ACC112 (cell line): ENCODE measurements around the gene SHMT2.

Experiments
- H2AFZ ChIP-seq: fragments of 200-600 bp; sonication (generic); one replicate; pipeline ENCODE4 v1.6.0; 2017; ENCODE audit warnings: antibody characterized with exemption, low read length; ENCODE audit not compliant: unreplicated experiment
- H3K27ac ChIP-seq: fragments of 200-600 bp; sonication (generic); 2 replicates; pipeline ENCODE4 v1.5.1; 2014; ENCODE audit warnings: low read depth, mild to moderate bottlenecking, antibody characterized with exemption, low read length, moderate library complexity
- H3K27me3 ChIP-seq: fragments of 200-600 bp; sonication (generic); 2 replicates; pipeline ENCODE4 v1.6.1; 2014; ENCODE audit warnings: mild to moderate bottlenecking, antibody characterized with exemption, low read length, moderate library complexity, mixed read lengths; ENCODE audit not compliant: insufficient read depth
- H3K36me3 ChIP-seq: fragments of 200-600 bp; sonication (generic); 2 replicates; pipeline ENCODE4 v1.6.1; 2016; ENCODE audit warnings: mild to moderate bottlenecking, antibody characterized with exemption, low read length, moderate library complexity, mixed read lengths; ENCODE audit not compliant: insufficient read depth
- H3K4me1 ChIP-seq: fragments of 200-600 bp; sonication (generic); one replicate; pipeline ENCODE4 v1.6.1; 2016; ENCODE audit warnings: low read length, mixed read lengths; ENCODE audit not compliant: insufficient read depth, unreplicated experiment, control insufficient read depth
- H3K4me3 ChIP-seq: fragments of 200-600 bp; sonication (generic); 2 replicates; pipeline ENCODE4 v1.5.1; 2014; ENCODE audit warnings: mild to moderate bottlenecking, low read depth, low read length
- H3K79me2 ChIP-seq: fragments of 200-600 bp; sonication (generic); one replicate; pipeline ENCODE4 v1.6.0; 2016; ENCODE audit warnings: low read length; ENCODE audit not compliant: control insufficient read depth, unreplicated experiment, insufficient read depth

The SHMT2 gene

DNA sequence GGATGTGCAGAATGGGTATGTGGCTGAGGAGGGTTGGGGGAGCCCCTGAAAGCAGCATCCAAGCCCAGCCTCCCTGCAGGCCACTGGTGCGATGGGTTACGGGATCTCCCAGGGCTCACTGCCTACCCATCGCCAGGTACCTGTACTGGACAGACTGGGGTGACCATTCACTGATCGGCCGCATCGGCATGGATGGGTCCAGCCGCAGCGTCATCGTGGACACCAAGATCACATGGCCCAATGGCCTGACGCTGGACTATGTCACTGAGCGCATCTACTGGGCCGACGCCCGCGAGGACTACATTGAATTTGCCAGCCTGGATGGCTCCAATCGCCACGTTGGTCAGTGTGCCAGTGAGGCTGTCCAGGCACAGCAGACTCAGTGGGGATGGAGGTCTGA is 31.2 kb upstream of the SHMT2 start:
- no peak overlapping the region for H3K27ac ChIP-seq
- H3K4me3 ChIP-seq: no peak overlapping the region
- no peak overlapping the region for H2AFZ ChIP-seq
- peaks cover 4% of the 10 kb centered on the region for H3K79me2 ChIP-seq
- no peaks in the 10 kb centered on the region for H3K27me3 ChIP-seq
- H3K36me3 ChIP-seq: peaks cover 50% of the 10 kb centered on the region; the same call in 1 of the 2 replicates
- no peaks in the 10 kb centered on the region for H3K4me1 ChIP-seq

DNA sequence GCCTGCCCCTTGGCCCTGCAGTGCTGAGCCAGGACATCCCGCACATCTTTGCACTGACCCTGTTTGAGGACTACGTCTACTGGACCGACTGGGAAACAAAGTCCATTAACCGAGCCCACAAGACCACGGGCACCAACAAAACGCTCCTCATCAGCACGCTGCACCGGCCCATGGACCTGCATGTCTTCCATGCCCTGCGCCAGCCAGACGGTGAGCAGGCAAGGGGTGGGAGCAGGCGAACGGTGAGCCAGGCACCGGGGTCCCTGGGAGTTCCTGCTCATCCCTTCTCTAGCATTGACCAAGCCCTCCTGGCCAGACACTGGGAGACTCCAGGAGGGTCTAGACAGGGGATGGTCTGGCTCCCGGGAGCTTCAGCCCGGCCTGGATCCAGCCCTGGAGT is 30.3 kb upstream of the SHMT2 start:
- Histone ChIP-seq H3K79me2 (peaks cover 4% of the 10 kb centered on the region), H3K27me3 (no peaks in the 10 kb centered on the region), H3K4me3 (no peak overlapping the region), H3K4me1 (no peaks in the 10 kb centered on the region), H3K27ac (no peak overlapping the region), H2AFZ (no peak overlapping the region), H3K36me3 (peaks cover 54% of the 10 kb centered on the region; the same call in 1 of the 2 replicates)

DNA sequence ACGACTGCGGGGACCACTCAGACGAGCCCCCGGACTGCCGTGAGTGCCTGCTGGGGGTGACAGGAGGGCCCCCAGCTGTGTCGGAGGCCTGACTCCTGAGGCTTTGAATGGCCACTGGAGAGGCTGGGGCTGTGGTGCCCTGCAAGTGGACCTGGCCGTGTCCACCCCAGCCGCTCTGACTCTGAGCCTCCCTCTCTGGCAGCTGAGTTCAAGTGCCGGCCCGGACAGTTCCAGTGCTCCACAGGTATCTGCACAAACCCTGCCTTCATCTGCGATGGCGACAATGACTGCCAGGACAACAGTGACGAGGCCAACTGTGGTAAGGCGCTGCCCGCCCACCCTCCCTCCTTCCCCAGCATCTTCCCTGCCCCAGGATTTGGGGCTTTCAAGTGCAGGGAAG is 29.0 kb upstream of the SHMT2 start:
- Histone ChIP-seq H3K79me2 (peaks cover 4% of the 10 kb centered on the region), H3K27me3 (no peaks in the 10 kb centered on the region), H3K36me3 (peaks cover 50% of the 10 kb centered on the region; the same call in 1 of the 2 replicates), H3K4me3 (no peak overlapping the region), H3K4me1 (no peaks in the 10 kb centered on the region), H2AFZ (no peak overlapping the region), H3K27ac (no peak overlapping the region)

DNA sequence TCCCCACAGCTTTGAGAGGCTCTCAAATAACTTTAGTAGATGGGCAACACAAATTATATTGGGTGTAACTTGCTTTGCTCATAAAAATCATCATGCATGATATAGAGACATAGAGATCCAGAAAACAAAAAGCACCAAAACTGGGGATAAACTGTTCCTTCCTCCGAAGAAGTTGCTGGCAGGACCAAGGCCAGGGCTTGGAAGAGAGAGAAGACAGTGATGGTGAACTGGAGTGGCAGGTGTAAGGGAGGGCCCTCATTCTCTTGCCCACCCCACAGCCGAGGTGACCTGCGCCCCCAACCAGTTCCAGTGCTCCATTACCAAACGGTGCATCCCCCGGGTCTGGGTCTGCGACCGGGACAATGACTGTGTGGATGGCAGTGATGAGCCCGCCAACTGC is 28.3 kb upstream of the SHMT2 start:
- no peaks in the 10 kb centered on the region for H3K27me3 ChIP-seq
- no peak overlapping the region for H2AFZ ChIP-seq
- H3K4me1 ChIP-seq: no peaks in the 10 kb centered on the region
- peaks cover 46% of the 10 kb centered on the region; the same call in 1 of the 2 replicates for H3K36me3 ChIP-seq
- H3K27ac ChIP-seq: no peak overlapping the region
- H3K79me2 ChIP-seq: peaks cover 4% of the 10 kb centered on the region
- H3K4me3 ChIP-seq: no peak overlapping the region

DNA sequence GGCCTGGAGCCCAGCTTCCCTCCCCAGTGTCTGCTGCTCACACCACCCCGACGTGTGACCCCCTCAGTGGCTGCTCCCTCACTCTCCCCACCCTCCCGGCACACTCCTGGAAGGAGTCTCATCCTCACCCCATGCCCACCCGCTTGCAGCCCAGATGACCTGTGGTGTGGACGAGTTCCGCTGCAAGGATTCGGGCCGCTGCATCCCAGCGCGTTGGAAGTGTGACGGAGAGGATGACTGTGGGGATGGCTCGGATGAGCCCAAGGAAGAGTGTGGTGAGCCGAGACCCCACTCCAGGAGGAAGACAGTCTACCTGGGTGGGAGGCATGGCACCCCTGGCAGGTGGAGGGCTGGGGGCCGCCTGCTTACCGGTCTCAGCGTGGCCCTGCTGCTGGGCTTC is 27.9 kb upstream of the SHMT2 start:
- H3K4me1 ChIP-seq: no peaks in the 10 kb centered on the region
- no peak overlapping the region for H3K27ac ChIP-seq
- H3K36me3 ChIP-seq: peaks cover 43% of the 10 kb centered on the region; the same call in 1 of the 2 replicates
- no peak overlapping the region for H3K4me3 ChIP-seq
- H3K27me3 ChIP-seq: no peaks in the 10 kb centered on the region
- H2AFZ ChIP-seq: no peak overlapping the region
- H3K79me2 ChIP-seq: peaks cover under 1% of the 10 kb centered on the region

DNA sequence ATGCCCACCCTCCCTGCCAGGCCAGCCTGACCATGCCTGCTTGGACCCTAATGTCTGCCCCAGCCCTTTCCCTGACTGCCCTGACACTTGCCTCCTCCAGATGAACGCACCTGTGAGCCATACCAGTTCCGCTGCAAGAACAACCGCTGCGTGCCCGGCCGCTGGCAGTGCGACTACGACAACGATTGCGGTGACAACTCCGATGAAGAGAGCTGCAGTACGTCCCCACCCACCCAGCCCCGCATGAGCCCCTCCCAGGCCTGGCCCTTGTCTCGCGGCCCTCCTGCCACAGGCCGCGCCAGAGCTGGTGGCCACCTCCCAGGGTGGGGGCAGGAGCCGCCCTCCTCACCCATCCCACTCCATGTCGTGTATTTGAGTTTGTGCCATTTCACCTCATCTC is 27.2 kb upstream of the SHMT2 start:
- Histone ChIP-seq H3K4me3 (no peak overlapping the region), H3K4me1 (no peaks in the 10 kb centered on the region), H2AFZ (no peak overlapping the region), H3K27ac (no peak overlapping the region), H3K79me2 (no peaks in the 10 kb centered on the region), H3K27me3 (no peaks in the 10 kb centered on the region), H3K36me3 (peaks cover 39% of the 10 kb centered on the region; the same call in 1 of the 2 replicates)

DNA sequence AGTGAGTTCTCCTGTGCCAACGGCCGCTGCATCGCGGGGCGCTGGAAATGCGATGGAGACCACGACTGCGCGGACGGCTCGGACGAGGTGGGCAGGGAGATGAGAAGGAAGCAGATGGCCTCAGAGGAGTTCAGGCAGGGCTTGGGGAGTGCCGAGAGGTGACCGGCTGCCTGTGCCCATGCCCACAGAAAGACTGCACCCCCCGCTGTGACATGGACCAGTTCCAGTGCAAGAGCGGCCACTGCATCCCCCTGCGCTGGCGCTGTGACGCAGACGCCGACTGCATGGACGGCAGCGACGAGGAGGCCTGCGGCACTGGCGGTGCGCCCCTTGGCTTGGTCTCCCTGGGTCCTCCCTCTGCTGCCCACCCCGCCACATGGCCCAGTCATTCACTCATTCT is 26.3 kb upstream of the SHMT2 start:
- Histone ChIP-seq H3K4me3 (no peak overlapping the region), H3K36me3 (peaks cover 32% of the 10 kb centered on the region; the same call in 1 of the 2 replicates), H3K79me2 (no peaks in the 10 kb centered on the region), H3K4me1 (no peaks in the 10 kb centered on the region), H3K27ac (no peak overlapping the region), H3K27me3 (no peaks in the 10 kb centered on the region), H2AFZ (no peak overlapping the region)

DNA sequence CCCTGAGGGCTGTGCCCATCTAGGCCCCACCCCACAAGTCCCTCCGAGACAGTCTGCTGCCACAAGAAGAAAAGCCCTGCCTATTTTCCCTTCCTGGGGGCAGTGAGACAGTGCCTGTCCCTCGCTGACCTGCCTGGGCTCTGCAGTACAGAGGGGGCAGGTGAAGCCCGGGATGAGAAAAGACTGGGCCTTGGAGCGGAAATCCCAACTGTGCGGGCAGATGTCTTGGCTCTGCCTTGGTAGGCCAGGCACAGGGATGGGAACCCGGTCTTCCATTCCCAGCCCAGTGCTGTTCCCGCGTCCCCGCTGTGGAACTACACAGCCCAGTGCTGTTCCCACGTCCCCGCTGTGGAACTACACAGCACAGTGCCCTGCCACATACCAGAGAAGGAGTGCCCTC is 25.7 kb upstream of the SHMT2 start:
- Histone ChIP-seq H3K4me1 (no peaks in the 10 kb centered on the region), H3K27ac (no peak overlapping the region), H2AFZ (no peak overlapping the region), H3K4me3 (no peak overlapping the region), H3K27me3 (no peaks in the 10 kb centered on the region), H3K79me2 (no peaks in the 10 kb centered on the region), H3K36me3 (peaks cover 31% of the 10 kb centered on the region; the same call in 1 of the 2 replicates)

DNA sequence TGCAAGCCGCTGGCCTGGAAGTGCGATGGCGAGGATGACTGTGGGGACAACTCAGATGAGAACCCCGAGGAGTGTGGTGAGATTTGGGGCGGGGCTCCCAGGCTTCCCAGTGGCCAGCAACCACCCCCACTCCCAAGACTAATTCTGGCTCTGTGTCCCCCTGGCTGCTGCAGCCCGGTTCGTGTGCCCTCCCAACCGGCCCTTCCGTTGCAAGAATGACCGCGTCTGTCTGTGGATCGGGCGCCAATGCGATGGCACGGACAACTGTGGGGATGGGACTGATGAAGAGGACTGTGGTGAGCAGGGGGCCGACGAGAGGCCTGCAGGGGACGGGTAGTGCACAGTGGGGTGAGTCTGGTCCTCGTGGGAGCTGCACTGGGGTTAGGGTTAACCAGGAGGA is 25.1 kb upstream of the SHMT2 start:
- no peaks in the 10 kb centered on the region for H3K79me2 ChIP-seq
- H3K27ac ChIP-seq: no peak overlapping the region
- peaks cover 25% of the 10 kb centered on the region; the same call in 1 of the 2 replicates for H3K36me3 ChIP-seq
- H3K27me3 ChIP-seq: no peaks in the 10 kb centered on the region
- H2AFZ ChIP-seq: no peak overlapping the region
- no peaks in the 10 kb centered on the region for H3K4me1 ChIP-seq
- H3K4me3 ChIP-seq: no peak overlapping the region

DNA sequence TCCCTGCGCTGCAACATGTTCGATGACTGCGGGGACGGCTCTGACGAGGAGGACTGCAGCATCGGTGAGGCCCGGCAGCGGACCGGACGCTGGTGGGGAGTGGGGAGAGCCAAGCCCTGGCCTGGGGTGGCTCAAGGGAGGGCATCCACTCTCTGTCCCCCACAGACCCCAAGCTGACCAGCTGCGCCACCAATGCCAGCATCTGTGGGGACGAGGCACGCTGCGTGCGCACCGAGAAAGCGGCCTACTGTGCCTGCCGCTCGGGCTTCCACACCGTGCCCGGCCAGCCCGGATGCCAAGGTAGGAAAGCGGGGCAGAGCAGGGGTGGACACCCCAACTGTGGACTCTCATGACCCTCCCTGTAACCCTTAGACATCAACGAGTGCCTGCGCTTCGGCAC is 24.3 kb upstream of the SHMT2 start:
- Histone ChIP-seq H3K4me1 (no peaks in the 10 kb centered on the region), H2AFZ (no peak overlapping the region), H3K79me2 (no peaks in the 10 kb centered on the region), H3K27me3 (no peaks in the 10 kb centered on the region), H3K36me3 (peaks cover 19% of the 10 kb centered on the region; the same call in 1 of the 2 replicates), H3K4me3 (no peak overlapping the region), H3K27ac (no peak overlapping the region)

DNA sequence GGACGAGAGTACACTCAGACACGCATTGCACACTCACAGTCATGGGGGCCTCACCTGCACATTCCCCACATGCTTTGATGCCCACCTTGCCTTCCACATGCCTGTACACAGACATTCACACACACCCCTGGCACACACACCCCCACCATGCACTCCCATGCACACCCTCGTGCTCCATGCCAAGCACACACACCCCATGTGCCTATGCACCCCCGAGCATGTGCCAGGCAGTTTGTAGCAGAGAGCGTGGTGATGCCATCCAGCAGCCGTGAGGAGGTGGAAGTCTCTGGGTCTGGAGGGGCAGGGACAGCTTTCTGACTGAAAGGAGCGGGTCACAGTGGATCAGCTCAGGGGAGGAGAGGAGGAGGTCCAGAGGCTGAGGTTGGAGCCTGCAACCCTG is 23.6 kb upstream of the SHMT2 start:
- Histone ChIP-seq H3K4me1 (no peaks in the 10 kb centered on the region), H3K79me2 (no peaks in the 10 kb centered on the region), H3K27ac (no peak overlapping the region), H3K27me3 (no peaks in the 10 kb centered on the region), H3K36me3 (peaks cover 19% of the 10 kb centered on the region; the same call in 1 of the 2 replicates), H2AFZ (no peak overlapping the region), H3K4me3 (no peak overlapping the region)
